Non-pigmented ciliary epithelial cell (primary cell): ENCODE results near the gene IFT122.
A peak's percentile ranks its signal among the peaks of the same experiment; 100 is the strongest.

Experiments used
- DNase-seq: peaks from one replicate; pipeline ENCODE4 v3.0.0-alpha.2; 2010; ENCODE audit warnings: low read depth

Gene IFT122

DNA sequence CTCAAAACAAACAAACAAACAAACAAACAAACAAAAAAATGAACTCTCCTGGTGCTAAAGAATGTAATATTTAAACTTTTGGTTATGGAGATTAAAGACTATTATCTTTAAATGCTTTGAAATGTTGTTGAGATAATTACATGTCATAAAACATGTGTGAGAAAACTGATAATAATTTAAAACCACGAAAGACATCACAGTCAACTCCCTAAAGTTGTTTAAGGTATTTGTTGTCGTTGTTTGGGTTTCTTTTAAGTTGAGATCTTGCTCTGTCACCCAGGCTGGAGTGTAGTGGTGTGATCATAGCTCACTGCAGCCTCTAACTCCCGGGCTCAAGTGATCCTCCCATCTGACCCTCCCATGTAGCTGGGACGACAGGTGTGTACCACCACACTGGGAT, 23.6 kb upstream of the IFT122 start:
- DNase-seq, result no peak

DNA sequence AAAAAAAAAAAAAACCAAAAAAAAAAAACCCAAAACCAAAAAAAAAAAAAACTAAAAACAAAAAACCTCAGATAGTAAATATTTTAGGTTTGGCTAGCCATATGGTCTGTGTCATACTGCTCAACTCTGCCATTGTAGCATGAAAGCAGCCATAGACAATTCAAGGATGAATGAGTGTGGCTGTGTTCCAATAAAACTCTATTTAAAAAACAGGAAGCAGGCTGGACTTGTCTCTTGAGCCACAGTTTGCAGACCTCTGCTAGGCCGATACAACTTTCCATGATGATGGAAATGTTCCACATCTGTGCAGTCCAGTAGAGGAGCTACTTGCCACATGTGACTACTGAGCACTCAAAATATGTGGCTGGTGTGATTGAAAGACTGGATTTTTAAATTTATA, 22.7 kb upstream of the IFT122 start:
- no peak for DNase-seq

DNA sequence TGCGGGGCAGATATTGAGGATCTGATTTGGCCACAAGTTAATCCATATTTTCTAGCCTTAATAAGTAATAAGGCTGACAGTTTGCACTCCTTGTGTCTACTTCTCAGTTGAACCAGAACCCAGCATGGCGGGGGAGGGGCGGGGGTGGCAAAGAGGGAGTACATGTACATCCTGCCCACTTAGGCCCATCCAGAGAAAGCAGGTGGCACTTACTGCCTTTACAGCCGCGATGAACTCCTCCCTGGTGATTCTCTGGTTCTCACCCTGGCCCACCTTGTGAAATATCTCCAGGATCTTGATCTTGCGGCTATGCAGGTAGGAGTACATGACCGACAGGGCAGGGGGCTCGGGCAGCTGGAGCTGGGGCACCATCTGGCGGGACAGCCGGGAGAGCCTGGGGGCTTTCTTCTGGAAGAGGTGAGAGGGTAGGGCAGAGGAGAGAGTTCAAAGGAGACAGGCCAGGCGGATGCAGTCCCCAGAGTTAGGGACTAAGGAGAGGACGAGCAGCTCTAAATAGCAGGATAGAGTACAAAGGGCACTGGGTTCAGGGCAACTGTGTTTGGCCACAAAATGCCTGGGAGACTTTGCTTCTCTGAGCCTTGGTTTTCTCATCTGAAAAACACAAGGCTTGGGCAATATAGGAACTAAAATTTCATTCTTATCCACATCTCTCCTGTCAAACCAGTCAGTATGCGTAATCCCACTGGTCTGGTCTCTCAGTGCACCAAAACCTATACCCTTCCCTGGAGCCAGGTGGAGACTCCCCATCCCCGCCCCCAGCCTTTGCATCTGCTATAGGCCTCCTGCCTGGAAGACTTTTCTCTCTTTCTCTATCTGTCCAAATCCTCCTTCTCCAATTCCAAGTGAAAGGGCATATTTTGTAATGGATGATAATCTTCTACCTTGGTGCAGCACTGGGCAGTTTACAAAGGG, 21.7 kb upstream of the IFT122 start:
- no peak for DNase-seq

DNA sequence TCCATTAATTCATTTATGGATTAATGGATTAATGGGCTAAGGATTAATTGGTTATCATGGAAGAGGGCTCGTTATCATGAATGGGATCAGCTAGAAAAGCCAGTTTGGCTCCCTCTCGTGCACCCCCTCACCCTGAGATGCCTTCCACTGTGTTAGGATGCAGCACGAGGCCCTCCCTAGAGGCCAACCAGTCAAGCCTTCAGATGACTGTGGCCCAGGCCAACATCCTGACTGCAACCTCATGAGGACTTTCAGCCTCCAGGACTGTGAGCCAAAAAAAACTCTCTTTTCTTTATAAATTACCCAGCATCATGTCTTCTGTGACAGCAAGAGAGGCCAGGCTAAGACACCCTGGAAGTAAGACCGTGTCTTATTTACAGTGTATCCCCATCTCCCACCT, 20.5 kb upstream of the IFT122 start:
- no peak for DNase-seq

DNA sequence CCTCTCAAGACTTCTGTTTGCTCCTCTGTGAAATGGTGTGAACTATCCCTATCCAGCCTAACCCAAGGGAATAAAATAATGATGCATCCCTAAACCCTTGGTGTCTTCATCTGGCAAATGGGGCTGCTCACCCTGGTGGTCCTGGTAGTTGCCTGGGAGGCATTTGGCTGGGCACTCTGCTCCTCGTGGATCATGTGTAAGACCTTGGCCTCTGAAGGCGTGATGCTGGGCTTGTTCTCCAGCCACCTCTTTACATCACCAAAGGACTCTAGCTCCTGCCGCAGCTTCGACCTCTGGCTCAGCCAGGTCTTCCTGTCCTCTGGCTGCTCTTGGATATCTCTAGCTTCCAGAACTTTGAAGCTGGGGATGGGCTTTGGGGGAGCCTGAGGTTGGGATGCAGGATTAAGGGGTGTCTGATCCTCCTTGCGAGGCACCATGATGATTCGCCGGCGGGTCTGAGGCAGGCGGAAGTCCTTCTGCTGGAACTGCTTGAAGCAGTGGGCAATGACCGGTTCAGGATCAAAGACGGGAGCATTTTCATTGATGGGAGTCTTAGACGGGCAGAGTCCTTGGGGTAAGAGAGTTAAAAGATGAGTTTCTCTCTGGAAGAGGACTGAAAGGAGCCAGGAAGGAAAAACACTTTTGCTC, 18.7 kb upstream of the IFT122 start:
- no peak for DNase-seq

DNA sequence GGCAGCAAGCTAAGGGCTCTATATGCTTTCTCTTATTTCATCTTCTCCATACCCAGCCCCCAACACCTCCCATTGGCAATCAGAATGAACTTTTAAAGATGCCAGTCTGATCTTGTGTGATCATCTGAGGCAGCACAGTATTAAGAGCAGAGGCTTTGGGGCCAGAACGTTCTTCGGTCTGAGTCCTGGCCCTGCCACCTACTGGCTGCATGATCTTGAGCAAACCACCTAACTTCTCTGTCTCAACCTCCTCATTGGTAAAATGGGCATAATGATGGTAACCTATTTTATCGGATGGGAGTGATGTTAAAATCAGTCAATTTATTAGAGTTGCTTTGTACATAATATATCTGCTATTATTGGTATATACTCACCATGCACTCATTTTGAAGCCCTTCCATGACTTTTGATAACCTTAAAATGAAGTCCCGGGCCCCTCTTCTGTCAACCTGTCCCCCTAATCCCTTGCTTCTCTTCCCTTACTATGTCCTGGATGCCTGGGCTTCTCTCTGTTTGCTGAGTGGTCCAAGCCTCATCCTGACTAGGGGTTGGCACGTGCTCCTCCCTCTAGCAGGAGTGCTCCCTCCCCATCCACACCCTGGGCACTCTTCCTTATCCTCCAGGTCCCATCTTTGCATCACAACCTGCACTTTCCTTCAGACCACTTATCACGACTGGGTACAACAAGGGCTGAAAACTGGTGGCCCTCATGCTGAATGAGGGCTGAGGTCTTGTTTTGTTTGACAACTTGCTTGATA, 17.9 kb upstream of the IFT122 start:
- DNase-seq, result no peak

DNA sequence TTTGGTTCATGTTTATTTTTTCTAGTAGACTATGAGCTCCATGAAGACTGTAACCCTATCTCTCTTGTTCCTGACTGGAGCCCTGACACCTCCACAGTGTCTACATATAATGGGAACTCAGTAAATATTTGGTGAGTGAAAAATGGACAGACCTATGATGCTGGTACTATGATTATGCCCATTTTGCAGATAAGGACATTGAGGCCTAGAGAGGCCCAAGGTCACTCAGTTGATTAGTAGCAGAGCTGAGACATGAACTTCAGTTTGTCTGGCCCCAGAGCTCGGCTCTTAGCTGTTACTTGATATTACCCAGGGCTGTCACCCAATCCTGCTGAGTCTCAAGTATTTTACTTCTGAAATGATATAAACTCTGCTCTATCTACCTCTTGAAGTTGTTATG, 17.1 kb upstream of the IFT122 start:
- no peak for DNase-seq

DNA sequence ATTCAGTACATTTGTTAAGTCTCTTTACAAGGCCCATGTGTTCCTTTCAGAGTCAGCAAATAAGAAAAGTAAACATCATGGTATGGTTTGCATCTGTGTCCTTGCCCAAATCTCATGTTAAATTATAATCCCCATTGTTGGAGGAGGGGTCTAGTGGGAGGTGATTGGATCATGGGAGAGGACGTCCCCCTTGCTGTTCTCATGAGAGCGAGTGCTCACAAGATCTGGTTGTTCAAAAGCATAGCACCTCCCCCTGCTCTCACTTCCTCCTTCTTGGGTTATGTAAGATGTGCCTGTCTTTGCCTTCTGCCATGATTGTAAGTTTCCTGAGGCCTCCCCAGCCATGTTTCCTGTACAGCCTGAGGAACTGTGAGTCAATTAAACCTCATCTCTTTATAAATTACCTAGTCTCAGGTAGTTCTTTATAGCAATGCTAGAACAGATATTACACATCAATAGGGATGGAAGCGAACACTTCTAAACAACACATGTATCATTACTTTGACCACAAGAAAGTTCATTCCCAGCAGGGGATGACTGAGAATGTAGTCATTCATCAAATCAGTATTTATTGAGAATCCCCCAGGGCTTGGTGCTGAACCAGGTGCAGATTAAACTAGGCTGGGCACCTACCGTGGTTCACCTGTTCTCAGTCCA, 15.7 kb upstream of the IFT122 start:
- no peak for DNase-seq

DNA sequence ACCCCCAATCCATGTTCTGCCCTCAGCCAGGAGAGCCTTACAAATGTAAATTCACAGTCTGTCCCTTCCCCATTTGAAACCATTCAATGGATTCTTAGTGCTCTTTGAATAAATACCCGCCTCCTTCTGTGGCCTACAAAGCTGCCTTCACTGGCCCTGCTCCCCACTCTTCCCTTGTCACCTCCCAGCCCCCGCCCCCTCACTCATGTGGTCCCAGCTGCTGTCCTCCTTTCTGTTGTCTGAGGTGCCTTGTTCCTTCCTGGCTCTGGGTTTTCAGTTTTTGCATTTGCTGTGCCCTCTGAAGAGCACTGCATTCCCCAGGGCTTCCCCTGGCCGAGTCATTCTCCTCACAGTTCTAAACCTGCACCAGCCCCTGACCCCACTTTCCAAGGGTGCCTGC, 14.8 kb upstream of the IFT122 start:
- no peak for DNase-seq

DNA sequence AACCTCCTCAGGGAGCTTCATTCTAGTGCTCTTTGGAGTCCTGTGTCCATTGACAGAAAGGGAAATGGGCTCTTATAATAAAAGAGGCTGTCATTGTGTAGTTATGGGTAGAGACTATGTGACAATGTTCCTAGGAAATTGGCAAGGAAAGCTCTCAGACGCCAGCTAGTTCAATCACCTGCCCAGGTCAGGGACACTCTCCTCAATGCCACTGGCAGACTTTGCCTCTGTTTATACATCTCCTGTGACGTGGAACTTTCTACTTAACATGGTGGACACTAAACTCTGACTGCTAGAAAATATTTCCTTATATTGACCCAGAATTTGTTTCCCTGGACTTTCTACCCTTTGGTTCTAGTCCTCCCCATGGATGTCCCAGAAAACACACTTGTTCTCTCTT, 14.4 kb upstream of the IFT122 start:
- no peak for DNase-seq

DNA sequence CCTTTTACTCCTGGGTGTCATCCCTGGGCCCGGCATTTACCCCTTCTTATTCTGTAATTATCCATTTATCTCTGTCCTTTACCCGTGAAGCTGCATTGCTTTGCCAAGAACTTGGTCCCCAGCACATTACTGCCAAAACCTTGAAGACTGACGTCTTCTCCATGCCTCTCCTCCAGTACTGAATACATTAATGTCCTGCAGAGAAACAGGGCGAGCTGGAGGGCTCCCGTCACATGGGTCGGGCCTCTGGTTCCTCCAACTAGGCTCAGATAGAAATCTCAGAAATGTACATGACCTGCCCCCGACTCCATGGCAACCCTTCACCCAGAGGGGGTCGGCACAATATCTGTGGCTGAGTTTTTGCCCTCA, 12.0 kb upstream of the IFT122 start:
- DNase-seq, result no peak

DNA sequence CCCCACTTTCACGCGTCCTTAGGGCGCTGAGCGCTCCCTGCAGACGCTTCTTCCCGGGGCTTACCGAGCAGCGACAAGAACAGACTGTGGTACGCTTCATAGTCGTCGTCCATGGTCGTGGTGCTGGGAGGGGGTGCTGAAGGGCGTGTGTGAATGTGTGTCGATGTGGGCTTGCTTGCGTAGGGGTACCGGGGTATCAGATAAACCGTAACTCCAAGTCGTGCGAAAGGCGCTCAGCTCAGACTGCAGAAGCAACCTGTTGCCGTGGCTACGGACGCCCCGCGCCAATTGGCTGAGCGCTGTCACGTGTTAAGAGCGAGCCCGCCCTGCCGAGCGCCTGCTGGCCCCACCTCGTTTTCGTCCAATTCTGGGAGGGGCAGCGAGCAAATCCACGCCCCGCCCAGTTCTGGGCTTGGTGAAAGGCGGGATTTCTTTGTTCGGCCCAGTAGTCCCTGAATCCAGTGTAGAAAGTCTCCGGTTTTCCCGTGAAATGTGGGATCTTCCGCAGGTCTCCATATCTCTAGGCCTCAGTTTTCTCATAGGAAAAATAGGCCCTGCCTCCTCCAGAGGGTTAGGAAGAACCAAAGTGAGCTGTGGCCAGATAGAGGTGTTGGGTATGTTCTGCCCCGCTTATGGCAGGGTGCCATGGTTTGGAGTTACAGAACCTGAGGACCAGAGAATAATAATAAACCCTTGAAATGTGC, 11.5 kb upstream of the IFT122 start, which contains the start of gene EFCAB12:
TSS of gene EFCAB12 (minus strand) at position 261 of the 704 bp plus-strand sequence. CDS start at position 113, 148 bp downstream.
- peak; percentile 64 for DNase-seq

DNA sequence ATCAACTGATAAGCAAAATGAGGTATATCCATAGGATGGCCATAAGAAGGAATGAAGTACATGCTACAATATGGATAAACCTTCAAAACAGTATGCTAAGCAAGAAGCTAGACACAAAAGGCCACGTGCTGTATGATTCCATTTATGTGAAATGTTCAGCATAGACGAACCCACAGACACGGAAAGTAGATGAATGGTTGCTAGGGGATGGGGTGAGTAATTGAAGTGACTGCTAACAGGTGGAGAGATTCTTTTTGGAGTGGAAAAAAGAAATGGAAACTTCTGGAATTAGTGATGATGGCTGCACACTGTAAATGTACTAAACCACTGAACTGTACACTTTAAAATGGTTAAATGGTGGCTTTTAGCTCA, 11.0 kb upstream of the IFT122 start:
- no peak for DNase-seq

DNA sequence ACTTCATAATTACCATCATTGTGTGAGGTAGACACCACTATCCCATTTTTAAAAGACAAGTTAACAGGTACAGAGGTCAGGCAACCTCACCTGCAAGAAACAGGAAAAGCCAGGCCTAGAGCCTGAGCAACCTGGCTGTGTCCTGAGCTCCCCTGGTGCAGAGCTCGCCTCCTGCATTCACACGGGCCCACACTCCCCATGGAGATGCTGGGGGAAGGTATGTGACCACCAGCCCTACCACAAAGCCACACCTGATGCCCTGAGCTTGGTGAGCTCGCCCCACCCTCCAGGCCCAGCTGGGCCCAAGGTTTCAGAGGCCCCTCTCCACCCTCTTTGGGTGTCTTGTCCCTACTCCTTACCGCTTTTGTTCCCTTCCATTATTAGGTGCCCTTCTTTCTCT, 10.4 kb upstream of the IFT122 start:
- no peak for DNase-seq

DNA sequence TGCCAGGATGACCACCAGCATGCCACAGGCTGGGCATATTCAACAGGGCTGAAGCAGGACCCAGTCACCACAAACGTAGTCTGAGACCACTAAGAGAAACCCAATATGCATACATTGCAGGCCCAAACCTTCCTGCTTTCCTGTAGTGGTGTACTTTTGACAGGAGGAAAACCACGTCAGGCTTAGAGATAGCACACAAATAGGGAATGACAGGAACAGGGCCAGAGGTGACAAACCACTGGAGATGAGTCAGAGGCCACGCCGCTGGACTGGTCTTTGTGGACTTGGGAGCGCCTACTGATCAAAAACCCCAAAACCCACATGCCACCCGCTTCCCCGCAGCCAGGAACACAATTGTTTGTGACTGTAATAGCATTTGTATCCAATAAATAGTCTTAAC, 8.0 kb upstream of the IFT122 start:
- DNase-seq, result no peak

DNA sequence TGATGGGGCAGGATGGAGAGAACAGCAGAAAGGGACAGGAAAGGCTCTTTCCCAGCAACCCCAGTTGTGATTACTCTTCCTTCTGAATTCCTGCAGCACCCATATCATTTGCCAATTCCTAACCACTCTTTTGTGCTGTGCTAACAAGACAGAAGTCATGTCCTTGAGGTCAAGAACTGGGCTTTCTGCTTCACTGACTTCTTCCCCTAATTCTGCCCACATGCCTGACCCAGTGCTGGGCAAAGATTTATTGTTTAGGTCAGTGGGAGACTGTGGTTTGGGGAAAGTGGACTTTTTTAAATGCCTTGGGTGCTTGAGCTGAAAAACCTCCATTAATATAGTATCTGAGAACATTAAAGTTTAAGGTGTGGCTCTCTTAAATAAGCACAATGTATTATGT, 7.4 kb upstream of the IFT122 start:
- no peak for DNase-seq

DNA sequence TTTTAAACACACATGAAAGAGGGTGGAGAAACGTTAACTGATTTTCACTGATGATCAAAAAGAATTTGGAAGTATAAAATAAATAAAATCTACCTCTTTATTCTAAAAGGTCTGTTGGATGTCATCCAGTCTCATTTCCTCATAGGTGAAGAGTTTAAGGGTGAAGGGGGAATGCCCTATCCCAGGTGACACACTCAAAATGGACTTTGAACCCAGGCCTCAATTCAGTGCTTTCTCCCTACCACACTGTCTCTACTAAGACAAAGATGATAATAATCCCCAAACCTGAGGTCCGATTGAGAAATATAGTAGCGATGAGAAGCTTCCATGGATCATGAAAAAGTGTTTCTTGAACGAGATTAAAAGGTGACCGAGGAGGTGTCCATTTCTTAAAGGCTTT, 6.5 kb upstream of the IFT122 start:
- DNase-seq, result no peak

DNA sequence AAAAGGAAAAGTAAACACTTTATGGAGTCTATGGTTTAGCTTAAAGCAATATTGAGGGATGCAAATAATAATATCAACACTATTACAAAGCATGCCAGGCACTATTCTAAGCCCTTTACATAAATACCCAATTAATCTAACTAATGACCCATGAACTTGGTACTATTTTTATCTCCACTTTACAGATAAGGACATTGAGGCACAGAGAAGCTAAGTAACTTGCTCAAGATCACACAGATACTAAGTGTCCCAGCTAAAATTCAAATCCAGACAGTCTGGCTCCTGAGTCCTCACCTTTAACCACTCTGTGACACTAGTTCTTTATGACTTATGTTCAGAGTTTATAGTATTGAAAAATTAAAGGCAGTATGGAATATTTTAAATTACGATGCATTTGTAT, 5.9 kb upstream of the IFT122 start:
- DNase-seq, result no peak

DNA sequence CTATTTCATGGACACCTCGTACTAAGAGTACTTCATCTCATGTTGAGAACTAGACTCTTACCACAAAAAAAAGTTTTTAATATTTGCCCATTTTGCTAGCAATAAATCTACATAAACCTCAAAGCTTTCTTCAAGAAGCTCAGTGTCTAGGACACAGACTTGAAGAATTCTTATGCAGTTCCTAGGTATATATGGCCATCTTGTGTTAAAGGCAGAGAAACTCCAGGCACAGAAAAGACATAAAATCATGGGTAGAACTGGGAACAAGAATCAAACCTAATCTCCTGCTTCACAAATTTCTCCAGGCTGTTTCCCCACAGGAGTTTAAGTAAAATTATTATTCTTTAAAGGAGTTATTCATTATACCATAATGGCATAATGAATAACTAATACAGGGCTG, 4.7 kb upstream of the IFT122 start:
- DNase-seq, result no peak

DNA sequence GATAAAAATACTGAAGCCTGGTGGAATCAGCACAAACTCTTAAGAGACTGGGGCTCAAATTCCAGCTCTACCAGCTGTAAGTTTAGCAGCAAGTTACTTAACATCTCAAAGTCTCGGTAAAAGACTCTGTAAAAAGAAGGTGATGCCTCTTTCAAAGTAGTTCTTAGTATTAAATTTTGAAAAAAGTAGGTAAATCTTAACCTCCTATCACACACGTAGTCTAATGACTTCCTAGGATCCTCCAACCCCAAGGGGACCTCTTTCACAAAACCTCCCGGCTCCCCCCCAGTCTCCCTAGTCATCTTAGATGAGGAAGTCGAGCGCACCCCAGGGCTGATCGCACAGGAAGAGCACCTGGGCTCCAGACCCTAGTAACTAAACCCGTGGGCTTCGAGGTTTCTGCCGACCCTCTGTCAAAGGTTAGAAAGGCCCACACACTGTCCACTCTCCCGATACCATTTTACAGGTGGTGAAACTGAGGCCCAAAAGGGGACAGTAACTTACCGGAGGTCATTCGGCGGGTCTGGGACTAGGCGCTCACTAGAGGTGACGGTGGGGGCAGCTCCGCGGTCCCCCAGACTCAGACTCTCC, 703 bp upstream of the IFT122 start:
- no peak for DNase-seq

DNA sequence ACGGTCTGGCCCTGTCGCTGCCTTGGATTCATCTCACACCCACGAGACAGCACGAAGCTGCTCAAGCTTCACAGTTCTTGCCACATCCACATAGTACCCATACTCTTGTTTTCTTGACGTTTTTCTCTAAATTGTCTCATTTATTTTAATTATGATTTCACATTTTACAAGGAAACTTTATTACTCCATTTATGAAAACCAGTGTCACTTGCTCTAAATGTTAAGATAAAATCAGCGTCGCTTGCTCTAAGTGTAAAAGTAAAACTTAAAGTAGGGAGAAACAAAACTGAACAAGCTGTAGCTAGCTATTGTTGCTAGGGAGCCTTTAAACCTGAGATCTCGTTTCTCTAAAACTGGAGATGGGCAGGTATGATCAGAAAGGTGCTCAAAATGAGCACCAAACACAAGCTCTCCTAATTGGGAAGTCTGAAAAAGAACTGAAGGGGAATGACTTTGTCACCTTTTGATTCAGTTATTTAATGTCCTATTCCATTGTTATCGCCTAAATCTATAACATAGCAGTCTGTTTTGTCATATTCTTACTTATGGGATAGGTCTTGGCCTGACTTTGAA, 680 bp downstream of the IFT122 start:
- DNase-seq, result no peak
